ENCODE data around the gene KATNAL1. TPM values are rescaled to one million over a fixed set of nuclear protein-coding genes. Genes with fewer than 3 reads are reported as not detected.

KATNAL1 gene
- total RNA-seq, 1 donor from 2014 or later, result 42.0 TPM

DNA sequence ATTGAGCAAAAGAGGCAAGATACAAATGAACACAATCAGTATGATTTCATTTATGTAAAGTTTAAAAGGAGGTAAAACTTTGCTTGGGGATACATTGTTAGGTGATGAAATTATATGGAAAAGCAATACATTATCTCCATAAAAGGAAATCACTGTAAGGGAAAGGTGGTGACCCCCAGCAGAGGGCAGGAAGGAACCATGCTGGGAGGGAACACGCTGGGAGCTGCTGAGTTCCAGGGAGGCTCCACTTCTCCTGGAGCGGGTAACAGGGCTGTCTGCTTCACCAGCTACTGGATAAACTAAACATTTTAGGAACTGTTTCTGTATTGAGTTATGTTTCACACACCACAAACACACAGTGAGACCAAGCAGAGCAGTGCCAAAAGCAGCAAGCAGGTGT, 91.2 kb downstream of the KATNAL1 start:
- no peak overlapping the region for H3K9ac ChIP-seq (ENCODE audit: low read length)
- peak overlapping the region; percentile 20 for H3K4me2 ChIP-seq (ENCODE audit: low read length)
- Mint-ChIP-seq H3K4me1 (ENCODE audit: low read depth, unreplicated experiment) (no peaks in the 10 kb centered on the region), H3K27ac (ENCODE audit: unreplicated experiment) (no peak overlapping the region), H3K9me3 (ENCODE audit: unreplicated experiment) (peaks cover 2% of the 10 kb centered on the region), H3K36me3 (ENCODE audit: low read depth, unreplicated experiment) (no peaks in the 10 kb centered on the region), H3K27me3 (ENCODE audit: low read depth, unreplicated experiment) (no peaks in the 10 kb centered on the region), H3K4me3 (ENCODE audit: unreplicated experiment) (no peak overlapping the region)
- no peak overlapping the region for H3K4me3 ChIP-seq (ENCODE audit: insufficient read depth, low read depth, low read length)
- FAIRE-seq (no peak), DNase-seq (ENCODE audit: low read depth) (no peak)
- no peak for TF ChIP-seq EZH2 (IDR thresholded peaks at IDR 0.05; ENCODE audit: insufficient read depth, low read length)
- TF ChIP-seq CTCF (IDR thresholded peaks at IDR 0.05; ENCODE audit: insufficient read depth, low read depth, low read length), result no peak
- no peak overlapping the region for H3K27ac ChIP-seq (ENCODE audit: low read depth, low read length)
- peaks cover 4% of the 10 kb centered on the region for H4K20me1 ChIP-seq (ENCODE audit: insufficient read depth, low read length)
- no peak overlapping the region for H2AFZ ChIP-seq (ENCODE audit: low read depth, low read length)
- H3K79me2 ChIP-seq (ENCODE audit: insufficient read depth, low read length), result peaks cover 6% of the 10 kb centered on the region
- no peaks in the 10 kb centered on the region for H3K9me3 ChIP-seq (ENCODE audit: insufficient read depth, low read depth, low read length)
- no peaks in the 10 kb centered on the region for H3K4me1 ChIP-seq (ENCODE audit: insufficient read depth, low read length)
- H3K27me3 ChIP-seq (ENCODE audit: insufficient read depth, low read length), result no peaks in the 10 kb centered on the region
- H3K36me3 ChIP-seq (ENCODE audit: insufficient read depth, low read length), result peaks cover 4% of the 10 kb centered on the region

- Histone ChIP-seq H2AFZ (ENCODE audit: low read depth, low read length) (no peak overlapping the region), H3K9ac (ENCODE audit: low read length) (no peak overlapping the region), H3K4me2 (ENCODE audit: low read length) (no peak overlapping the region), H3K27me3 (ENCODE audit: insufficient read depth, low read length) (no peaks in the 10 kb centered on the region), H3K36me3 (ENCODE audit: insufficient read depth, low read length) (peaks cover 7% of the 10 kb centered on the region), H3K4me1 (ENCODE audit: insufficient read depth, low read length) (no peaks in the 10 kb centered on the region), H3K4me3 (ENCODE audit: insufficient read depth, low read depth, low read length) (no peak overlapping the region), H3K9me3 (ENCODE audit: insufficient read depth, low read depth, low read length) (no peaks in the 10 kb centered on the region), H4K20me1 (ENCODE audit: insufficient read depth, low read length) (peaks cover 4% of the 10 kb centered on the region), H3K27ac (ENCODE audit: low read depth, low read length) (no peak overlapping the region), H3K79me2 (ENCODE audit: insufficient read depth, low read length) (peaks cover 6% of the 10 kb centered on the region)
- DNase-seq (ENCODE audit: low read depth), result no peak
- H3K4me1 Mint-ChIP-seq (ENCODE audit: low read depth, unreplicated experiment), result no peaks in the 10 kb centered on the region
- FAIRE-seq, result no peak
- H3K27ac Mint-ChIP-seq (ENCODE audit: unreplicated experiment), result no peak overlapping the region
- H3K36me3 Mint-ChIP-seq (ENCODE audit: low read depth, unreplicated experiment), result peaks cover 7% of the 10 kb centered on the region
- H3K4me3 Mint-ChIP-seq (ENCODE audit: unreplicated experiment), result no peak overlapping the region
- H3K9me3 Mint-ChIP-seq (ENCODE audit: unreplicated experiment), result peaks cover 2% of the 10 kb centered on the region
- H3K27me3 Mint-ChIP-seq (ENCODE audit: low read depth, unreplicated experiment), result no peaks in the 10 kb centered on the region
- TF ChIP-seq CTCF (IDR thresholded peaks at IDR 0.05; ENCODE audit: insufficient read depth, low read depth, low read length), result no peak
- TF ChIP-seq EZH2 (IDR thresholded peaks at IDR 0.05; ENCODE audit: insufficient read depth, low read length), result no peak
These were observed 95.1 kb downstream of the KATNAL1 start for GRCh38 chr13:30212256-30212655.

- TF ChIP-seq CTCF (IDR thresholded peaks at IDR 0.05; ENCODE audit: insufficient read depth, low read depth, low read length), result no peak
- TF ChIP-seq EZH2 (IDR thresholded peaks at IDR 0.05; ENCODE audit: insufficient read depth, low read length), result no peak
- Histone ChIP-seq H3K27me3 (ENCODE audit: insufficient read depth, low read length) (no peaks in the 10 kb centered on the region), H3K9ac (ENCODE audit: low read length) (no peak overlapping the region), H3K9me3 (ENCODE audit: insufficient read depth, low read depth, low read length) (no peaks in the 10 kb centered on the region), H3K4me2 (ENCODE audit: low read length) (no peak overlapping the region), H3K4me1 (ENCODE audit: insufficient read depth, low read length) (no peaks in the 10 kb centered on the region), H3K27ac (ENCODE audit: low read depth, low read length) (no peak overlapping the region), H2AFZ (ENCODE audit: low read depth, low read length) (no peak overlapping the region), H3K36me3 (ENCODE audit: insufficient read depth, low read length) (peaks cover 7% of the 10 kb centered on the region), H4K20me1 (ENCODE audit: insufficient read depth, low read length) (peaks cover 4% of the 10 kb centered on the region), H3K79me2 (ENCODE audit: insufficient read depth, low read length) (peaks cover 6% of the 10 kb centered on the region), H3K4me3 (ENCODE audit: insufficient read depth, low read depth, low read length) (no peak overlapping the region)
- no peak overlapping the region for H3K4me3 Mint-ChIP-seq (ENCODE audit: unreplicated experiment)
- H3K36me3 Mint-ChIP-seq (ENCODE audit: low read depth, unreplicated experiment), result peaks cover 7% of the 10 kb centered on the region
- no peaks in the 10 kb centered on the region for H3K4me1 Mint-ChIP-seq (ENCODE audit: low read depth, unreplicated experiment)
- H3K27ac Mint-ChIP-seq (ENCODE audit: unreplicated experiment), result no peak overlapping the region
- no peak for DNase-seq (ENCODE audit: low read depth)
- no peaks in the 10 kb centered on the region for H3K27me3 Mint-ChIP-seq (ENCODE audit: low read depth, unreplicated experiment)
- no peak for FAIRE-seq
- peaks cover 2% of the 10 kb centered on the region for H3K9me3 Mint-ChIP-seq (ENCODE audit: unreplicated experiment)
These were observed 95.6 kb downstream of the KATNAL1 start for GRCh38 chr13:30211745-30212144.
